Tibial nerve (tissue), 4 donors: ENCODE data around the gene CTSS.

Experiments used
- EP300 ChIP-seq, 2 donors: sonication (generic); formaldehyde crosslinking; IDR thresholded peaks; one replicate each; pipeline ENCODE4 v1.6.1; 2017; ENCODE audit warnings: antibody characterized with exemption in 2 of 2, mild to moderate bottlenecking in 1 of 2
- POLR2A ChIP-seq, 2 donors: fragments of 450-650 bp; IDR thresholded peaks; one replicate each; pipeline ENCODE4 v1.6.1; 2017; ENCODE audit warnings: antibody characterized with exemption in 2 of 2, mild to moderate bottlenecking in 2 of 2, moderate library complexity in 2 of 2
- TF ChIP-seq, protein P1 (sequence below), 5 experiments: fragments of 200-600 bp in 3 of 5; fragments of 450-650 bp in 2 of 5; sonication (generic) in 3 of 5; IDR thresholded peaks; one replicate each; pipeline ENCODE4 v1.5.1; 2016 to 2019; ENCODE audit warnings: antibody characterized with exemption in 5 of 5, mild to moderate bottlenecking in 3 of 5, moderate library complexity in 2 of 5

DNA sequence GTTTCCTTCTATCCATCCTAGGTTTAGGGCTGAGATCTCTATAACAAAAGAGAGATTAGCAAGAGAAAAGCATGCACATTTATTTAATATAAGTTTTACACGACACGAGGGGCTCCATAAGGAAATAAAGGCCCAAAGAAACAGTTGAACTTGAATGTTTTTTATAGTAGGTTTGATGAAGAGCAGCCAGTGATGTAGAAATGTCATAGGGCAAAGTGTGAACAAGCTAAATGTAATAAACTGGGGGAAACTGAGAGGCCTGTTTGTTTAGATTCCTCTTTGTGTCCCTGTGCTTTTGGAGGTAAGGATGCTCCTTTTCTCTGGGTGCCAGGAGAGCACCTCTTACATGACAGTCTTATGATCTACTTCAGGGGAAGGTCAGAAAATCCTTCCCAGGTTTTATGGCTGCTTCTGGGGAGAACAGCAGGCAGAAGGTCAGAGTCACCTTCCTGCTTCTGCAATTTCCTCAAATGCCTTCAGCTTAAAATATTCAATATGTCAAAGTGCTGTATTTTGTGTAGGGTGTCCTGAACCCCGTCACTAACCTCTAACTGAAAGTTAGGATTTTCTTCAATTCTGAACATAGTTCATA, 35.4 kb downstream of the CTSS start:
- TF ChIP-seq, protein P1, sequence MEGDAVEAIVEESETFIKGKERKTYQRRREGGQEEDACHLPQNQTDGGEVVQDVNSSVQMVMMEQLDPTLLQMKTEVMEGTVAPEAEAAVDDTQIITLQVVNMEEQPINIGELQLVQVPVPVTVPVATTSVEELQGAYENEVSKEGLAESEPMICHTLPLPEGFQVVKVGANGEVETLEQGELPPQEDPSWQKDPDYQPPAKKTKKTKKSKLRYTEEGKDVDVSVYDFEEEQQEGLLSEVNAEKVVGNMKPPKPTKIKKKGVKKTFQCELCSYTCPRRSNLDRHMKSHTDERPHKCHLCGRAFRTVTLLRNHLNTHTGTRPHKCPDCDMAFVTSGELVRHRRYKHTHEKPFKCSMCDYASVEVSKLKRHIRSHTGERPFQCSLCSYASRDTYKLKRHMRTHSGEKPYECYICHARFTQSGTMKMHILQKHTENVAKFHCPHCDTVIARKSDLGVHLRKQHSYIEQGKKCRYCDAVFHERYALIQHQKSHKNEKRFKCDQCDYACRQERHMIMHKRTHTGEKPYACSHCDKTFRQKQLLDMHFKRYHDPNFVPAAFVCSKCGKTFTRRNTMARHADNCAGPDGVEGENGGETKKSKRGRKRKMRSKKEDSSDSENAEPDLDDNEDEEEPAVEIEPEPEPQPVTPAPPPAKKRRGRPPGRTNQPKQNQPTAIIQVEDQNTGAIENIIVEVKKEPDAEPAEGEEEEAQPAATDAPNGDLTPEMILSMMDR (IDR thresholded peaks at IDR 0.05): no peak
- TF ChIP-seq POLR2A (IDR thresholded peaks at IDR 0.05) (no peak), EP300 (IDR thresholded peaks at IDR 0.05) (no peak)
